Measurements from ENCODE around the gene B4GALT5. TPM values are rescaled to one million over a fixed set of nuclear protein-coding genes. Genes with fewer than 3 reads are reported as not detected.

Gene B4GALT5
- total and polyA plus RNA-seq, 3 donors from 2014 or later, result 56.9 to 69.7 (median 63.4) TPM

DNA sequence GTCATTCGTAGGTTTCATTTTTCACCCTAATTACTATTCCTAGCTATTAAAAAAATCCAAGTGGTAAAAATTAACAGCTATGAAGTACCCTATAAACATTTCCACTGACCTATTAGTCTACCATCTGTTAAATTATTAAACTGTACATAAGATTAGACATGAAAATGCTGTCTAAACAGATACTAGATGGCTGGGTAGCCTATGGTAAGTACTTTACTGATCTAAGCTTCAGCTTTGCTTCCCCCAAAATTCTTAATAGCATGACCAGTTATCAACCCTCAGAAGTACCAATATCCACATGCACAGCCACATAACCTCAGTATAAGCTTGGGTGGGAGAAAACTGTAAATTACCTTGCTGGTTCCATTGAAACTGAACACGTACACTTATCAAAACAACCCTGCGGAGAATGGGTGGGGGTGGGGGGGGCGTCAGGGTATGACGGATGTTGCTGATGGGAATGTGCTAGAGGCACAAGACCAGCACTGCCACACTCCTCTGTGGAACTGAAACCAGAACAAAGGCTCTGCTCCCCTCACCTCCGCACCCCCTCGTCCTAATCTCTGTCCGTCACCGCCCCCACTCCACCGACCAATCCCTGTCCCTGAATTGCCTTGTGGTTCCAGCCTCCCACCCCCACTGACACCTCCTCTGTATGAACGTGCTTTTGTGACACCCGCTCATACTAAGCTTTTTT lies 45.3 kb downstream of the B4GALT5 start:
- no peaks in the 10 kb centered on the region for H3K36me3 ChIP-seq (ENCODE audit: low read depth, missing control alignments)
- TF ChIP-seq POLR2A (IDR thresholded peaks at IDR 0.05), result no peak
- TF ChIP-seq, protein P1, sequence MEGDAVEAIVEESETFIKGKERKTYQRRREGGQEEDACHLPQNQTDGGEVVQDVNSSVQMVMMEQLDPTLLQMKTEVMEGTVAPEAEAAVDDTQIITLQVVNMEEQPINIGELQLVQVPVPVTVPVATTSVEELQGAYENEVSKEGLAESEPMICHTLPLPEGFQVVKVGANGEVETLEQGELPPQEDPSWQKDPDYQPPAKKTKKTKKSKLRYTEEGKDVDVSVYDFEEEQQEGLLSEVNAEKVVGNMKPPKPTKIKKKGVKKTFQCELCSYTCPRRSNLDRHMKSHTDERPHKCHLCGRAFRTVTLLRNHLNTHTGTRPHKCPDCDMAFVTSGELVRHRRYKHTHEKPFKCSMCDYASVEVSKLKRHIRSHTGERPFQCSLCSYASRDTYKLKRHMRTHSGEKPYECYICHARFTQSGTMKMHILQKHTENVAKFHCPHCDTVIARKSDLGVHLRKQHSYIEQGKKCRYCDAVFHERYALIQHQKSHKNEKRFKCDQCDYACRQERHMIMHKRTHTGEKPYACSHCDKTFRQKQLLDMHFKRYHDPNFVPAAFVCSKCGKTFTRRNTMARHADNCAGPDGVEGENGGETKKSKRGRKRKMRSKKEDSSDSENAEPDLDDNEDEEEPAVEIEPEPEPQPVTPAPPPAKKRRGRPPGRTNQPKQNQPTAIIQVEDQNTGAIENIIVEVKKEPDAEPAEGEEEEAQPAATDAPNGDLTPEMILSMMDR (IDR thresholded peaks at IDR 0.05), result no peak
- no peak overlapping the region for H3K4me3 ChIP-seq
- peak; percentile 91 for DNase-seq
- H3K27ac ChIP-seq, result peak overlapping the region; percentile 22 to 59
- intact Hi-C loops (cut with DNase I; ENCODE audit: low total_unique reads), result no loop called here
- H3K9me3 ChIP-seq, result no peaks in the 10 kb centered on the region
- no peaks in the 10 kb centered on the region for H3K27me3 ChIP-seq
- 60 to 80% methylated on average over 10 to 12 of the region's 12 CpGs for WGBS, 2 donors
- H3K4me1 ChIP-seq, result peaks cover 49% of the 10 kb centered on the region

DNA sequence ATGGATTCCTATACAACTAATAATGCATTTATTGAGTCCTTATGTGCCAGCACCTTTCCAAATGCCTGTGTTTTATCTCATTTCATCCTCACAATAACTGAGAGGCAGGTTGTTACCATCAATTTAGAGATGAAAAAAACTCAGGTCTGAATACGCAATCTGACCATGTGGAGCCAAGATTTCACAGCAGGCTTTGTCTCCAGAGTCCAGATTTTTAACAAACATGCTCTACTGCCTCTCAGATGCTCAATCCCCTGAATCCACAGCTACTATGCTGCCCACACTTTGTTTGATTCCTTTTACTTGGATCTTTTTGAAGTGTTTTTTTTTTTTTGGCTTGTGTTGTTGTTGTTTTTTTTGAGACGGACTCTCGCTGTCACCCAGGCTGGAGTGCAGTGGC lies 46.8 kb downstream of the B4GALT5 start:
- no peak overlapping the region for H3K4me3 ChIP-seq
- peaks cover 36% of the 10 kb centered on the region for H3K4me1 ChIP-seq
- H3K9me3 ChIP-seq, result no peaks in the 10 kb centered on the region
- intact Hi-C loops (cut with DNase I; ENCODE audit: low total_unique reads), result no loop called here
- no peak overlapping the region for H3K27ac ChIP-seq
- no peaks in the 10 kb centered on the region for H3K27me3 ChIP-seq
- DNase-seq, result no peak
- no peaks in the 10 kb centered on the region for H3K36me3 ChIP-seq (ENCODE audit: low read depth, missing control alignments)
- 41 to 55% methylated on average over 3 of the region's 3 CpGs for WGBS, 2 donors
- TF ChIP-seq, protein P1 (IDR thresholded peaks at IDR 0.05), result no peak
- TF ChIP-seq POLR2A (IDR thresholded peaks at IDR 0.05), result no peak

DNA sequence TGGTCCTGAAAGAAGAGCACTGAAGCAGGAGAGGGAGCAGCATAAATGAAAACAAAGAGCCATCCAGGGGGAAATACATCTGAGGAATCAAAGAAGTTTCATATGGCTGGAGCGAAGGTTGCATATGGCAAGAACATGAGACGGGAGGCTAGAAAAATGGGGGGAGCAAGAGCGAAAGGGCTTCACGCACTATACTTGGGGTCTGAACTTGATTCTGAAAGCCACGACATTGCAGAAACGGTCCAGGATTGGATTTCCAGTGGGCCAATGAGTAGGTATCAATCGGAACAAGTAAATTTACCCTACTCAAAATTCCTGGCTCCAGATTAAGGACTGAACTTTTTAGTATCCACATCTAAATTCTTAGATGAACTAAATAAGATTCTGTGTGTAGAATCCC lies 47.9 kb downstream of the B4GALT5 start:
- Histone ChIP-seq H3K36me3 (ENCODE audit: low read depth, missing control alignments) (no peaks in the 10 kb centered on the region), H3K4me3 (no peak overlapping the region), H3K27me3 (no peaks in the 10 kb centered on the region), H3K27ac (no peak overlapping the region), H3K4me1 (peaks cover 39% of the 10 kb centered on the region), H3K9me3 (no peaks in the 10 kb centered on the region)
- no peak for DNase-seq
- WGBS, 2 donors, result 84 to 91% methylated on average over 7 of the region's 7 CpGs
- no peak for TF ChIP-seq POLR2A (IDR thresholded peaks at IDR 0.05)
- TF ChIP-seq, protein P1 (IDR thresholded peaks at IDR 0.05), result no peak
- intact Hi-C loops (cut with DNase I; ENCODE audit: low total_unique reads), result no loop called here

DNA sequence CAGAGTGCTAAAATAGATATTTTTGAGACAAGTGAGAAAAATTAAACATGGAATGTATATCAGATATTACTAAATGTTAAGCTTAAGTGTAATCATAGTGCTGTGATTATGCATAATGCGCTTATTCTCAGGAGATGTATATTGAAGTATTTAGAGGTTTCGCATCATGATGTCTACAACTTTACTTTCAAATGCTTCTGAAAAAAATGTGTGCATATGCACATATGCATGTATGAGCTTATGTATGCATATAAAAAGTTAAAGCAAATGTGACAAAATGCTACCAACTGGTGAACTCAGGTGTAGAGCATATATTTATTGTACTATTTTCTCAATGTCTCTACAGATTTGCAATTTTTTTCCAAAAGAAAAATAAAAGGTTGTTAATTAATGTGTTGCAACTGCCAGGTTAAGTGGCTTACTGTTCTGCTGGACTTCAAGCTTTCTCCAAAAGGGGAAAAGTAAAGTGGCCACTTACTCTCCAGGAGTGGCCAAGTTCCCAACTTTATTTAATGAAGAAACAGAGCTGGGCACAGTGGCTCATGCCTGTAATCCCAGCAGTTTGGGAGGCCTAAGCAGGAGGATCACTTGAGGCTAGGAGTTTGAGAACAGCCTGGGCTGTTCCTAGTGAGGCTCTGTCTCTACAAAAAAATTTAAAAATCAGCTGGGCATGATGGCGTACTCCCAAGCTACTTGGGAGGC lies 48.9 kb downstream of the B4GALT5 start:
- 88% methylated on average over 3 of the region's 3 CpGs for WGBS, 2 donors
- H3K27me3 ChIP-seq, result no peaks in the 10 kb centered on the region
- H3K9me3 ChIP-seq, result no peaks in the 10 kb centered on the region
- H3K36me3 ChIP-seq (ENCODE audit: low read depth, missing control alignments), result no peaks in the 10 kb centered on the region
- no peak for DNase-seq
- H3K27ac ChIP-seq, result no peak overlapping the region
- peaks cover 30% of the 10 kb centered on the region for H3K4me1 ChIP-seq
- H3K4me3 ChIP-seq, result no peak overlapping the region
- intact Hi-C loops (cut with DNase I; ENCODE audit: low total_unique reads), result no loop called here
- no peak for TF ChIP-seq POLR2A (IDR thresholded peaks at IDR 0.05)
- TF ChIP-seq, protein P1 (IDR thresholded peaks at IDR 0.05), result no peak
